AG09319 (cell line): ENCODE results near the gene EVX1.

Experiments used
- DNase-seq: peaks from one replicate; pipeline ENCODE4 v3.0.0-alpha.2; 2010; ENCODE audit warnings: low read depth; ENCODE audit errors: extremely low read depth
- TF ChIP-seq, protein P1 (sequence below): IDR thresholded peaks from 2 replicates; pipeline ENCODE4 v1.5.1; 2011; ENCODE audit warnings: low read depth, mild to moderate bottlenecking, inconsistent platforms, low read length, moderate library complexity

EVX1 gene

DNA sequence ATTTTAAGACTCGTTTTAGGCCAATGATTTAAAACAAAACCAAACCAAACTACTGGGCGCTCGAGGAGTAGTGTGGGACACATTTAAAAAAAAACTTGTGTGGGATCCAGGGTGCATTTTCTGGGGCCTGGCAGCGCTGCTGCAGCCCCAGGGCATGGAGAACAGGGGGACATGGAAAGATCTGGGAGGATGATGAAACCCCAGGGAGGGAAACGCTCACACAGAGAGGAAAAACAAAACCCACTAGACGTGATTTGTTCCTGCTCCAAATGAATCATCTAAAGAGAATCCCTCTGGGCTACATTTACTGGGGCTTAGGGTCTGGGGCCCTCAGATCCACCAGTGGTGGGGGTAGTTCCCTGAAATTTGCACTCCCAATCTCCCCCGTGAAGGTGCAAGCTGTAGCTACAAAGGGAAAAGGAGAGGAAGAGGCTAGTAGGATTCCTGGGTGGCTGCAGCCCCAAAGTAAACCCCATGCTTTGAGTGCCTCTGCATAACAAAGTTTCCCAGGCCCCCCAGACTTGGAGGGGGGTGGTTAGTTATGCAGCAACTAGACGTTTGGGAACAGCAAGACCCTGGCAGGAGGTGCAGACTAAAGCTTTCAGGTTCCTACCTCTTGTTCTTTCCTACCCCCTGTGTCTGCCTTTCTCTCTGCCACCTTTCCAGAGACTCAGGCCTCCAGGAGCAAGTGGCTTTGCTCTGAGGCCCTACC is 28.2 kb upstream of the EVX1 start:
- TF ChIP-seq, protein P1, sequence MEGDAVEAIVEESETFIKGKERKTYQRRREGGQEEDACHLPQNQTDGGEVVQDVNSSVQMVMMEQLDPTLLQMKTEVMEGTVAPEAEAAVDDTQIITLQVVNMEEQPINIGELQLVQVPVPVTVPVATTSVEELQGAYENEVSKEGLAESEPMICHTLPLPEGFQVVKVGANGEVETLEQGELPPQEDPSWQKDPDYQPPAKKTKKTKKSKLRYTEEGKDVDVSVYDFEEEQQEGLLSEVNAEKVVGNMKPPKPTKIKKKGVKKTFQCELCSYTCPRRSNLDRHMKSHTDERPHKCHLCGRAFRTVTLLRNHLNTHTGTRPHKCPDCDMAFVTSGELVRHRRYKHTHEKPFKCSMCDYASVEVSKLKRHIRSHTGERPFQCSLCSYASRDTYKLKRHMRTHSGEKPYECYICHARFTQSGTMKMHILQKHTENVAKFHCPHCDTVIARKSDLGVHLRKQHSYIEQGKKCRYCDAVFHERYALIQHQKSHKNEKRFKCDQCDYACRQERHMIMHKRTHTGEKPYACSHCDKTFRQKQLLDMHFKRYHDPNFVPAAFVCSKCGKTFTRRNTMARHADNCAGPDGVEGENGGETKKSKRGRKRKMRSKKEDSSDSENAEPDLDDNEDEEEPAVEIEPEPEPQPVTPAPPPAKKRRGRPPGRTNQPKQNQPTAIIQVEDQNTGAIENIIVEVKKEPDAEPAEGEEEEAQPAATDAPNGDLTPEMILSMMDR, result no peak
- DNase-seq, result no peak

DNA sequence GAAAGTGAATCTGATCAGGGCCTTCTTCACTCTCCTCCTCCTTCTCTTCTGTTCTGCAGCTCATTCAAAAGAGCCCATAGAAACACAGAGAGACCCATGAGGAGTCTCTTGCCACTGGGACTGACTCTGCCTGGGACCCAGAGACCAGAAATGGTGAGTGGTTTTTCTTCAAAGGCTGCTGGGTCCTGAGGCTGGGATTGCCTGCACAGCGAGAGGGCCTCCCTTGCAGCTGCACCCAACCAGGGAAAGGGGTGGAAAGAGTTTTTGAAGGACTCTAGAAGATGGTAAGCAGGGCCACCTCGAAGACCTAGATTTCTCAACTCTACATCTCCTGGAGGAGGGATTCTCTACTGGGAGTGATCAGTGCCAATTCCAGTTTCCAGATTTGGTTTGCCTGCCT is 27.2 kb upstream of the EVX1 start:
- DNase-seq, result no peak
- TF ChIP-seq, protein P1, result no peak

DNA sequence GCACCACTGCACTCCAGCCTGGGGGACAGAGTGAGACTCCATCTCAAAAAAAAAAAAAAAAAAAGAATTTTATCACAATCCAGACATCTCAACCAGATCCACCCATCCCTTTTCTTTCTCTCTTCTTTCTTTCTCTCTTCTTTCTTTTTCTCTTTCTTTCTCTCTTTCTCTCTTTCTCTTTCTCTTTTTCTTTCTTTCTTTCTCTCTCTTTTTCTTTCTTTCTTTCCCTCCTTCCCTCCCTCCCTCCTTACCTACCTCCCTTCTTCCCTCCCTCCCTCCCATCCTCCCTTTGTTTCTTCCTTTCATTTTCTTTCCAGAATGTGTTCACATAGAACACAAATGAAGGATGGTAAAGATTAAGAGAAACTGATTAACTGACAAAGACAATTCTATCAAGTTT is 24.7 kb upstream of the EVX1 start:
- DNase-seq, result no peak
- TF ChIP-seq, protein P1, result no peak

DNA sequence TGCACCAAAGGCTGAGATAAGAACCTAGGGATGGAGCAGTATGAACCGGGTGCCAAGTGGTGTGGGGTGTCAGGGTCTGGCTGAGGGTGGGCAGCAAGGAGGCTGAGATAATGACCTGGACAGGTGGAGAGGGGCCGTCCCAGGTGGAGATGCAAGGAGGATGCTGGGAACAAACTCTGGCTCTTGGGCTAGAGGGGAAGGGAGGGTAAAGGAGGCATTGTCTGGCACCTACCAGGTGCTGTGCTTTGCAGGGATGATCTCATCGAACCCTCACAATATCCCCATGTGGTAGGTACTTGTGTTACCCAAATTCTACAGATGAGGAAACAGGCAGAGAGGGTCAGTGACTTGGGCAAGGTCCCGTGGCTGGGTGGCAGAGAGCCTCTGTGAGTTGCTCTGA is 22.8 kb upstream of the EVX1 start:
- no peak for DNase-seq
- TF ChIP-seq, protein P1, result no peak

DNA sequence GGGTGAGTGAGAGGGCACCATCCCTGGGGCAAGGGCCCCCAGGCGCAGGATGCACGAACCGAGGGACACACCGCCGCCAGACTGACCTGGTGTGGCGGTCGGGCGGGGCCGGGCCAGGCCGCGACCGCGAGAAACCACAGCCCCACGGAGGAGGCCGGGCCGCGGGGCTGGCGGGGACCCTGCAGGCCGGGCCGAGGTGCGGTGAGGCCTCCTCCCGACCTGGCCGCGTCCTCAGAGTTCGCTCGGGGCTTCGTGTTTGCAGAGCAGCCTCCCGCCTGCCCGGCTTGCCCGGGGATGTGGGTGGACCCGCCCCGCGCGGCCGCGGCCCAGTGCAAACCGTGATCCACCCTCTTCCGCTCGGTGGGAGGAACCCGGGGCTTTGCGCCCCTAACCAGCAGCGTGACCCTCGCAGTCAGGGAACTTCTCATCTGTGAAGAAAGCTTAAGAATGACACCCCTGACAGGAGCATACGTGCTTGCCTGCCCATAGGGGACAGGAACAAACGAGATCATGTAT is 22.1 kb upstream of the EVX1 start:
- DNase-seq, result no peak
- TF ChIP-seq, protein P1, result no peak

DNA sequence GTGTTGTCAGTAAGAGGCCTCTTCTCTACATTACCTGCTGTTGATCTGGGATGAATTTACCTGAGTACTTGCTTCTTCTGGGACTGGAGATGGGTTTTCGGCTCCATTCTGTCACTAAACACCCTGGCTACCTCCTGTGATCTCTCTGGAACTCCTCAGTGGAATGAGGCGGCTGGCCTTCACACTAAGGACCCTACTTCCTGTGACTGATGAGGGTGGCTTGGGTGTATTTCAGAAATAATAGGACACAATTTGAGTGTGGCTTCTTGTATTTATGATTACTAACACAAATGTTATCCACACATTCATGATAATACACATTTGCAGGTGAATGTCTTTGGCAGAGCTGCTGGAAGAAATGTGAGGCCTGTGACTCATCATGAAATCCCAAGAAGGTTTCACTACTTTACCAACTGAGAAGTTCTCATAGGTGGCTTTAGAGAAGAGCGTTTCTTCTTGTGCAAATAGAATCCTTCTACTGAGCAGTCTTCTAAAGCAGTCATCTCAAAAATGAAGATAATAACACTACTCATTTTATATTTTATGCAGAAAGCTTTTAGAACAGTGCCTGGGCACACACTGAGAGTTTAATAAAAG is 21.3 kb upstream of the EVX1 start:
- no peak for DNase-seq
- TF ChIP-seq, protein P1, result no peak

DNA sequence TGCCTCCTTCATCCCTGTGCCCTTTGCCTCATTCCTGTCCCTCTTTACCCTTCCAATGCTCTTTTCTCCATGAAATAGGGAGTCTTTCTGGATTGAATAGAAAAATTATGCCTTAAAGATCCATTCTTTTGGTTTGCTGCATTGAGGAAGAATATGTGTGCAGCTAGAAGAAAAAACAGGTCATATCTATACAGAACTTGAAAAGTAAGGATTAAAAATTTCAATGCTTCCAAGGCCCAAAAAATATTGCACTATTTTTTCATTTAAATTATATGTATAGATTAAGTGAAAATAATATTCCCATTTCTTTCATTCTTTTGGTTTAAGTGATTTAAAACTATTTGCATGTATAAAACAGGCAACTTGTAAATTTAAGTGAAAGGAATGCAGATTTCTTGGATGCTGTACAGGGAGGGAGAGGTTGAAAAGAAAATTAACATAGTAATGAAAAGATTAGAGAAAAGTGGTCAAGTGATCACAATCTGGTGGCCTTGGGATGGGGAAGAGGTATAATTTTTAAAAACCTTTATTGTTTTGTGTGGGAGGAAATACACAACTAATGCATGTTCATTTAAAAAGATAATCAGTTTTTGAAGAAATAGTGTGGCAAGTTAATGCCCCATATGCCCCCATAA is 18.5 kb upstream of the EVX1 start:
- TF ChIP-seq, protein P1, result no peak
- no peak for DNase-seq
